Fibroblast of mammary gland (primary cell): Measurements from ENCODE around the gene RSPH1.

Source experiments
- DNase-seq: peaks from one replicate; pipeline ENCODE4 v3.0.0-alpha.2; 2010; ENCODE audit warnings: low read depth
- H3K4me3 ChIP-seq: 2 replicates; pipeline ENCODE4 v1.5.1; 2011; ENCODE audit warnings: low read depth, mild to moderate bottlenecking, low read length, moderate library complexity; ENCODE audit not compliant: control insufficient read depth
- CTCF ChIP-seq: conservative IDR thresholded peaks from 2 replicates; pipeline ENCODE4 v1.5.1; 2011; ENCODE audit warnings: low read depth, low read length, inconsistent platforms; ENCODE audit not compliant: control insufficient read depth, insufficient read depth

Gene RSPH1

GRCh38 chr21:42508371-42508770, 12.3 kb upstream of the RSPH1 start:
- no peak for DNase-seq
- no peak for TF ChIP-seq CTCF
- H3K4me3 ChIP-seq: no peak overlapping the region

DNA sequence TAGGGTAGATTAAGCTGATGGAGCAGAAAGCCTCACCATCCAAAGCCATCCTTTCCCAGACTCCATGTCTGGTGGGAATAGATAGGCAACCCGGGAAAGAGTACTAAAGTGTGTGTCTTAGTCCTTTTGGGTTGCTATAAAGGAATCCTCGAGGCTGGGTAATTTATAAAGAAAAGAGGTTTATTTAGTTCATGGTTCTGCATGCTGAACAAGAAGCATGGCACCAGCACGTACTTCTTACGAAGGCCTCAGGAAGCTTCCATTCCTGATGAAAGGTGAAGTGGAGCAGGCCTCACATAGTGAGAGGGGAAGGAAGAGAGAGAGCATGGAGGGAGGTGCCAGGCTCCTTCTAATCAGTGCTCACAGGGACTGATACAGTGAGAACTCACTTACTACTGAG, 11.4 kb upstream of the RSPH1 start:
- H3K4me3 ChIP-seq: no peak overlapping the region
- TF ChIP-seq CTCF: no peak
- DNase-seq: no peak

DNA sequence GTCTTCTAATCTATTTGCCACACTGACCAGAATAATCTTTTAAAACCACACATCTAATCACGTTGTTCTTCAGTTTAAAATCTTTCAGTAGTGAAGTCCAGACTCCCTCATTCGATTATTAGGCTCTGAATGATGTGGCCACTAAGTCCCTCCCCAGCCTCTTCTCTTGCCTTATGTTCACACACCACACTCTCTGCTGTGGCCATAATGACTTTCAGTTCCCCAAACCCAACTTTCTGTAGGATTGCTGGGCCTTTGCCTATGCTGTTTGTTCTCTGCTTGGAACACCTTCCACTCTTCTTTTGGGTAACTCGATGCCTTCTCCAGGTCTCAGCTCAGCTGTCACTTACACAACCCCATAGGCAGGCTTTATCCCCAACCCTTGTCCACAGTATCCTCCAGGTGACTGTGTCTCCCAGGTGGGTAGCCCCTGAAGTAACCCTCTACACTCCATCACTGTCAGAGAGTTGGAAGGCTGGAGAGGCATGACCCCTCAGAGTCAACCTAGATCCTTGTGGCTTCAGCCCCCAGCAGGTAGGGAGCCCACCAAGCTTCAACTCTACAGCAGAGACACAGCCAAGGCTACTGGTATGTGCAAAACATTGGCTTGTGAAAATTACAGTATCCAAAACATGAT, 9.2 kb upstream of the RSPH1 start:
- no peak for TF ChIP-seq CTCF
- H3K4me3 ChIP-seq: no peak overlapping the region
- DNase-seq: no peak

DNA sequence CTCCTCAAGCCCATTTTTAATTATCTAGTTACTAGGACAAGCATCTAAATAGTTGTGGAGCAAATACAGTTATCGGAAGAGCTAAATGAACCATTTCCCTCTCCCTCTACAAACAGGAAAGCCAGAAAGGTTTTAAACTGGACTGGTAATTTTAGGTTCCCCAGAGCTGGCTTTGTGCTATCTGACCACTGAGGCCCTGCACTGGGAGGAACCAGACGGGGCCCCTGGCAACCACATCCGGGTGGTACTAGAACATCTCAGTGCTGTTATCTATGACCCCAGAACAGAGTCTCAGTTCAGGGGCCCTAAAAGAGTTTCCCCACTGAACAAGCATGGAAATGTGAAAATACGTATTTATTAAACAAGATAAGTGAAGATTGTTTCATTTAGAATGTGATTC, 7.7 kb upstream of the RSPH1 start:
- no peak for DNase-seq
- no peak overlapping the region for H3K4me3 ChIP-seq
- no peak for TF ChIP-seq CTCF

- H3K4me3 ChIP-seq: no peak overlapping the region
- TF ChIP-seq CTCF: no peak
These were observed 4.7 kb upstream of the RSPH1 start for GRCh38 chr21:42500736-42501135.

DNA sequence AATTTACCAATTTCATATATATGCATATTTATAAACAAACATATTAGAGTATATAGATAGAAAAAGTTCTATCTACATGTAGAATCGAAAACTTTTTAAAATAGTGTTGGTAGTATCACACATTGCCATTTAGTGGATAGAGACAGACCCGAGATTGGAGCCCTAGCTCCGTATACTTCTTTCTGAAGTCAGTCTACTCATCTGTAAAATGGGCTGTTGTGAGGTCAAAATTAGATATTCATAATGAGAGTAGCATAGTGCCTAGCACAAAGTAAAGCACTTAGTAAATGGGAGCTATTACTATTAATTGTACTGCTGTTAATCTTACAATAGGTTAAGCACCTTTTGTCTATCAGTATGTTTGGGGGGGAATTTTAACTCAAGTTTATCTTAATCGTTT, 4.2 kb upstream of the RSPH1 start:
- no peak for DNase-seq
- TF ChIP-seq CTCF: no peak
- H3K4me3 ChIP-seq: no peak overlapping the region

More at GRCh38 chr21:42500736-42501135, 4.7 kb upstream of the RSPH1 start:
- no peak for DNase-seq
